A549 (cell line): ENCODE measurements around the gene RNF39. TPM values are rescaled to one million over a fixed set of nuclear protein-coding genes. Genes with fewer than 3 reads are reported as not detected.

Source experiments
- ATAC-seq, 2 experiments: fragments of 200-7000 bp in 1 of 2; fragments of >200 bp in 1 of 2; cut with Nextera tagmentation in 1 of 2; cut with Tn5 transposase in 1 of 2; 3 replicates each; pipeline versions ENCODE4 v1.8.0 to v1.9.1; 2018 to 2020; ENCODE audit warnings: mild to moderate bottlenecking in 1 of 2, moderate library complexity in 1 of 2
- CTCF ChIA-PET: fragments of 300-600 bp; sonication (Branson Sonifier 250); formaldehyde crosslinking; extraction: SDS; loops from one replicate; lab custom pipeline; 2021; ENCODE audit warnings: antibody characterized with exemption, inconsistent platforms; lab: Yijun Ruan, JAX
- POLR2A ChIA-PET: fragments of 350-600 bp; formaldehyde crosslinking; extraction: SDS; loops from one replicate; lab custom pipeline; 2021; ENCODE audit warnings: antibody characterized with exemption, inconsistent platforms; lab: Yijun Ruan, JAX
- DNase-seq, 2 experiments: peaks; one replicate each; pipeline versions ENCODE4 v3.0.0 to v3.0.0-alpha.2; 2011 to 2016; ENCODE audit warnings: low read depth in 1 of 2, low spot score in 1 of 2
- FAIRE-seq: peaks from 2 replicates; lab custom pipeline; 2011; peaks lifted over from hg19 to GRCh38; lab: Jason Lieb, UNC
- H3K27ac ChIP-seq, 2 experiments: fragments of >200 bp; sonication (Bioruptor Twin); formaldehyde crosslinking; 3 replicates each; pipeline ENCODE4 v1.5.1; 2016 to 2017
- H3K4me1 ChIP-seq: fragments of >200 bp; sonication (Bioruptor Twin); formaldehyde crosslinking; 3 replicates; pipeline ENCODE4 v1.6.1; 2016
- H3K4me2 ChIP-seq: fragments of >200 bp; sonication (Bioruptor Twin); formaldehyde crosslinking; 3 replicates; pipeline ENCODE4 v1.6.1; 2016
- H3K4me3 ChIP-seq: fragments of >200 bp; sonication (Bioruptor Twin); formaldehyde crosslinking; 3 replicates; pipeline ENCODE4 v1.5.1; 2016
- H3K9me3 ChIP-seq: fragments of >200 bp; sonication (Bioruptor Twin); formaldehyde crosslinking; 3 replicates; pipeline ENCODE4 v1.6.1; 2016
- BHLHE40 ChIP-seq: IDR thresholded peaks from 2 replicates; pipeline ENCODE4 v1.6.1; 2012; ENCODE audit warnings: low read depth, low read length, inconsistent platforms
- CEBPB ChIP-seq, 2 experiments: fragments of >200 bp in 1 of 2; sonication (Bioruptor Twin) in 1 of 2; formaldehyde crosslinking in 1 of 2; IDR thresholded peaks; 2 replicates each; pipeline ENCODE4 v1.6.1; 2012 to 2016
- FOSB ChIP-seq: fragments of 250-450 bp; sonication (Bioruptor Pico); IDR thresholded peaks from 2 replicates; pipeline ENCODE4 v1.5.0; 2020; ENCODE audit warnings: mild to moderate bottlenecking, moderate library complexity
- HOXB13 ChIP-seq: fragments of 250-450 bp; sonication (Bioruptor Pico); IDR thresholded peaks from 2 replicates; pipeline ENCODE4 v1.5.0; 2020; ENCODE audit warnings: low read depth, mild to moderate bottlenecking, moderate library complexity
- MYC ChIP-seq: IDR thresholded peaks from 2 replicates; pipeline ENCODE4 v1.6.1; 2012; ENCODE audit warnings: mild to moderate bottlenecking, inconsistent platforms, low read length, improper control_type of control experiment, borderline replicate concordance
- NPAS2 ChIP-seq: fragments of 250-450 bp; sonication (Bioruptor Pico); IDR thresholded peaks from 2 replicates; pipeline ENCODE4 v1.8.0; 2022; ENCODE audit warnings: mild to moderate bottlenecking, moderate library complexity, borderline replicate concordance
- POLR2AphosphoS2 ChIP-seq: conservative IDR thresholded peaks from 2 replicates; pipeline ENCODE4 v1.6.1; 2012; ENCODE audit warnings: low read length, improper control_type of control experiment, inconsistent platforms
- RNF2 ChIP-seq: fragments of 200-600 bp; sonication (generic); IDR thresholded peaks from 2 replicates; pipeline ENCODE4 v1.6.1; 2016; ENCODE audit warnings: low read depth, mild to moderate bottlenecking, antibody characterized with exemption, moderate library complexity, borderline replicate concordance
- SREBF2 ChIP-seq: fragments of 450-650 bp; IDR thresholded peaks from 2 replicates; pipeline ENCODE4 v1.6.1; 2014; ENCODE audit warnings: mild to moderate bottlenecking, moderate library complexity
- TP53 ChIP-seq: fragments of 250-450 bp; sonication (Bioruptor Pico); IDR thresholded peaks from 2 replicates; pipeline ENCODE4 v1.5.0; 2021; ENCODE audit warnings: mild to moderate bottlenecking, moderate library complexity
- ZSCAN20 ChIP-seq: fragments of 250-450 bp; sonication (Bioruptor Pico); IDR thresholded peaks from 2 replicates; pipeline ENCODE4 v1.8.0; 2022; ENCODE audit warnings: mild to moderate bottlenecking, moderate library complexity
- WGBS: methylation state at CpG from one replicate; pipeline ENCODE4 v1.1.6; 2017; ENCODE audit errors: missing lambda C conversion rate; 5-methylcytosine and 5-hydroxymethylcytosine counted together
- polyA plus RNA-seq, 4 experiments: library from polyadenylated mRNA; depleted of rRNA in 3 of 4; stranded (reverse); fragments of >200 nt; fragmentation: RNase III in 1 of 4; extraction: RNeasy Plus Mini Kit Qiagen cat#74134 plus additional on column Dnase treatment in 1 of 4; gene quantifications; 2 replicates in 3 of 4; 3 replicates in 1 of 4; pipeline ENCODE4 v1.2.3, GENCODE V29; 2011 to 2017
- TF ChIP-seq, protein P1 (sequence below): IDR thresholded peaks from 2 replicates; pipeline ENCODE4 v1.6.1; 2012
- TF ChIP-seq, protein P2 (sequence below): fragments of 450-650 bp; IDR thresholded peaks from 2 replicates; pipeline ENCODE4 v1.6.1; 2014; ENCODE audit warnings: antibody characterized with exemption
- TF ChIP-seq, protein P3 (sequence below): fragments of >200 bp; sonication (Bioruptor Twin); formaldehyde crosslinking; IDR thresholded peaks from 3 replicates; pipeline ENCODE4 v1.5.1; 2016
- TF ChIP-seq, protein P4 (sequence below): IDR thresholded peaks from 2 replicates; pipeline ENCODE4 v1.6.1; 2012
- TF ChIP-seq, protein P5 (sequence below): fragments of >200 bp; sonication (Bioruptor Twin); formaldehyde crosslinking; IDR thresholded peaks from 3 replicates; pipeline ENCODE4 v1.6.1; 2016

Gene RNF39
- polyA plus RNA-seq, 2 of the 4 experiments (the other 2 are of a cell fraction): not detected

DNA sequence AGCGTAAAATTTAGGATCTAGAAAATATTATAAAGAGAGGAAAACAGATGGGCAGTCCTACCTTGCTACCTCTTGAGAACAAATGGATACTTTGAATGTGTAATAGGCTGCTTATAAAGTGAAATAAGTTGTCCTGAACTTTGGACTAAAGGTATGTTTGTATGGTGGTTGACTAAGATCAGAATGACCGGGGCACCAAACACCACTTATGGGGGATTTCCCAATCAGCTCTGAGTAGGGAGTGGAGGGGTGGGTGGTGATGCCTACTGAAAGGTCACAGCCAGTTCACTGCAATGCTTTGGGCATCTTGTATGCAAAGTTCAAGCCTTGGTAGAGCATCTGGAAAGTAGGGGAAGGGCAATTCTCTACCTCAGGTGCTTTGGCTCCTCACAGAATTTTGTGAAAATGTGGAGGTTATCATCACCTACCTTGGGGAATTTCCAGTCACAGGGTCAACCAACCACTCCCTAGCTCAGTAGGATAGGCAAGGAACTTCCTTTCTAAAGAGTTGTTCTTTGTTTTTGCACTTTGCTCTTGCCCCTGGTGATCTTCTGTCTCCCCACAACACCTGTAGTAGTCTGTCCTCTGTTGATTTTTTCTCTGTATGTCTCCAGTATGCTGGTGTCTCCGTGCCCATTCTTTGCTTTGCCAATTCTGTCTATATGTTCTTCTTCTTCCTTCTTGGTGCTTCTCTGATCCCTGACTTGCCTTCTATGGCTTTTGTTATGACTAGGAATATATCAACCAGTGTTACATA lies 37.6 kb upstream of the RNF39 start, which contains the start of gene TRIM31:
Gene TRIM31 (minus strand): TSS at position 88 of the 757 bp plus-strand sequence. CDS start 285 bp downstream, outside the sequence.
- Histone ChIP-seq H3K4me3 (peak within 1 kb of the TSS; percentile 17; the same call in 2 of the 3 replicates), H3K4me1 (peaks cover 29% of the 10 kb centered on the region), H3K27ac (peak within 1 kb of the TSS; percentile 58 to 73), H3K9me3 (no peaks in the 10 kb centered on the region), H3K4me2 (peak within 1 kb of the TSS; percentile 79)
- TF ChIP-seq, protein P1, sequence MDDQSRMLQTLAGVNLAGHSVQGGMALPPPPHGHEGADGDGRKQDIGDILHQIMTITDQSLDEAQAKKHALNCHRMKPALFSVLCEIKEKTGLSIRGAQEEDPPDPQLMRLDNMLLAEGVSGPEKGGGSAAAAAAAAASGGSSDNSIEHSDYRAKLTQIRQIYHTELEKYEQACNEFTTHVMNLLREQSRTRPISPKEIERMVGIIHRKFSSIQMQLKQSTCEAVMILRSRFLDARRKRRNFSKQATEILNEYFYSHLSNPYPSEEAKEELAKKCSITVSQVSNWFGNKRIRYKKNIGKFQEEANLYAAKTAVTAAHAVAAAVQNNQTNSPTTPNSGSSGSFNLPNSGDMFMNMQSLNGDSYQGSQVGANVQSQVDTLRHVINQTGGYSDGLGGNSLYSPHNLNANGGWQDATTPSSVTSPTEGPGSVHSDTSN: no peak
- TF ChIP-seq CEBPB (IDR thresholded peaks at IDR 0.05): 0 out of 4 replicates have a peak, but pooled peaks of 1 of the 2 experiments have one; percentile 29
- peak in 1 of 2 experiments; percentile 37 for DNase-seq
- WGBS: 37% methylated on average over 3 of the region's 3 CpGs
- CTCF ChIA-PET: interaction anchor here (3.6 to 16.7 kb wide), 2 partner anchors 10 to 17 kb away, joined by 21 to 353 read pairs; partner anchors contain the start of gene TRIM40
- FAIRE-seq: no peak
- POLR2A ChIA-PET: no interaction called here
- ATAC-seq: peak; percentile 54 to 85; a peak in 5 of 6 replicates

GRCh38 chr6:30112402-30112994 lies 36.9 kb upstream of the RNF39 start:
- no peak for DNase-seq
- Histone ChIP-seq H3K9me3 (no peaks in the 10 kb centered on the region), H3K27ac (peak overlapping the region; percentile 48 to 73; a peak in 5 of 6 replicates), H3K4me1 (peaks cover 33% of the 10 kb centered on the region), H3K4me2 (peak overlapping the region; percentile 79), H3K4me3 (peak overlapping the region; percentile 17; the same call in 2 of the 3 replicates)
- WGBS: 54% methylated on average over 10 of the region's 10 CpGs
- TF ChIP-seq RNF2 (no peak), TP53 (CRISPR knock-in tag) (no peak), HOXB13 (CRISPR knock-in tag) (no peak)
- TF ChIP-seq, protein P2, sequence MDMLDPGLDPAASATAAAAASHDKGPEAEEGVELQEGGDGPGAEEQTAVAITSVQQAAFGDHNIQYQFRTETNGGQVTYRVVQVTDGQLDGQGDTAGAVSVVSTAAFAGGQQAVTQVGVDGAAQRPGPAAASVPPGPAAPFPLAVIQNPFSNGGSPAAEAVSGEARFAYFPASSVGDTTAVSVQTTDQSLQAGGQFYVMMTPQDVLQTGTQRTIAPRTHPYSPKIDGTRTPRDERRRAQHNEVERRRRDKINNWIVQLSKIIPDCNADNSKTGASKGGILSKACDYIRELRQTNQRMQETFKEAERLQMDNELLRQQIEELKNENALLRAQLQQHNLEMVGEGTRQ: no peak
- TF ChIP-seq, protein P3, sequence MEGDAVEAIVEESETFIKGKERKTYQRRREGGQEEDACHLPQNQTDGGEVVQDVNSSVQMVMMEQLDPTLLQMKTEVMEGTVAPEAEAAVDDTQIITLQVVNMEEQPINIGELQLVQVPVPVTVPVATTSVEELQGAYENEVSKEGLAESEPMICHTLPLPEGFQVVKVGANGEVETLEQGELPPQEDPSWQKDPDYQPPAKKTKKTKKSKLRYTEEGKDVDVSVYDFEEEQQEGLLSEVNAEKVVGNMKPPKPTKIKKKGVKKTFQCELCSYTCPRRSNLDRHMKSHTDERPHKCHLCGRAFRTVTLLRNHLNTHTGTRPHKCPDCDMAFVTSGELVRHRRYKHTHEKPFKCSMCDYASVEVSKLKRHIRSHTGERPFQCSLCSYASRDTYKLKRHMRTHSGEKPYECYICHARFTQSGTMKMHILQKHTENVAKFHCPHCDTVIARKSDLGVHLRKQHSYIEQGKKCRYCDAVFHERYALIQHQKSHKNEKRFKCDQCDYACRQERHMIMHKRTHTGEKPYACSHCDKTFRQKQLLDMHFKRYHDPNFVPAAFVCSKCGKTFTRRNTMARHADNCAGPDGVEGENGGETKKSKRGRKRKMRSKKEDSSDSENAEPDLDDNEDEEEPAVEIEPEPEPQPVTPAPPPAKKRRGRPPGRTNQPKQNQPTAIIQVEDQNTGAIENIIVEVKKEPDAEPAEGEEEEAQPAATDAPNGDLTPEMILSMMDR: no peak
- TF ChIP-seq, protein P4, sequence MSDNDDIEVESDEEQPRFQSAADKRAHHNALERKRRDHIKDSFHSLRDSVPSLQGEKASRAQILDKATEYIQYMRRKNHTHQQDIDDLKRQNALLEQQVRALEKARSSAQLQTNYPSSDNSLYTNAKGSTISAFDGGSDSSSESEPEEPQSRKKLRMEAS: no peak
- ChIA-PET CTCF (interaction anchor here (1.1 to 16.7 kb wide), 3 partner anchors 10 to 107 kb away, joined by 4 to 353 read pairs (median 21); partner anchors contain the start of gene TRIM40), POLR2A (no interaction called here)
- no peak for FAIRE-seq
- ATAC-seq: peak in 1 of 2 experiments; percentile 66; a peak in 4 of 6 replicates

DNA sequence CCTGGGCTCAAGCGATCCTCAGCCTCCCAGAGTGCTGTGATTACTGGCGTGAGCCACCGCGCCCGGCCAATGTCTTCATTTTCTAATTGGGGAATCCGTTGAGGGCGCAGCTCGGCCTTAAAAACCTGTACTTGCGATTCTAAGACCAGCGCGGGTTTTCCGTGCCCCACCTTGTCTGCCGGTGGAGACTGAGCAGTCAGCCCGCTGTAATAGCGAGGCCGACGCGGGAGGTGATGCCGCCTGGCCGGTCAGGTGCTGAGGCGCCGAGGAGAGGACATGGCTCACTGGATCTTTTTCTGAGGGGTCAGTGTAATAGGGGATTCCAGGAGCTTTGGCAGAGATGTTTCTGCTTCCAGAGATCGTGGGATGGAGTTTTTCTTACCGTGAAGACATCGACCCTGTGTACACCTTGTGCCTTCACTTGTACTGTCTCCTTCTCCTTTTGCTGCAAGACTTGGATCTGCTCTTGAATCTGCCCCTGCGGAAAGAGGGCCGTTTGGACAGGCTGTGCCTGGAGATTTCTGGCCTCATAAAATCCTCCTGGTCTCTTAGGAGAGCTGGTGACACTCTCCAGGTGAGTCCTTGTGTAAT lies 35.8 kb upstream of the RNF39 start:
- H3K4me2 ChIP-seq: peak overlapping the region; percentile 79; the same call in 1 of the 3 replicates
- POLR2A ChIA-PET: no interaction called here
- no peak for ATAC-seq
- TF ChIP-seq NPAS2 (CRISPR knock-in tag) (no peak), MYC (no peak), BHLHE40 (no peak), POLR2AphosphoS2 (no peak), FOSB (CRISPR knock-in tag) (no peak), ZSCAN20 (CRISPR knock-in tag) (no peak), SREBF2 (no peak)
- TF ChIP-seq, protein P5, sequence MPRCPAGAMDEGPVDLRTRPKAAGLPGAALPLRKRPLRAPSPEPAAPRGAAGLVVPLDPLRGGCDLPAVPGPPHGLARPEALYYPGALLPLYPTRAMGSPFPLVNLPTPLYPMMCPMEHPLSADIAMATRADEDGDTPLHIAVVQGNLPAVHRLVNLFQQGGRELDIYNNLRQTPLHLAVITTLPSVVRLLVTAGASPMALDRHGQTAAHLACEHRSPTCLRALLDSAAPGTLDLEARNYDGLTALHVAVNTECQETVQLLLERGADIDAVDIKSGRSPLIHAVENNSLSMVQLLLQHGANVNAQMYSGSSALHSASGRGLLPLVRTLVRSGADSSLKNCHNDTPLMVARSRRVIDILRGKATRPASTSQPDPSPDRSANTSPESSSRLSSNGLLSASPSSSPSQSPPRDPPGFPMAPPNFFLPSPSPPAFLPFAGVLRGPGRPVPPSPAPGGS: no peak
- TF ChIP-seq, all 56 proteins: peak for 0
- Histone ChIP-seq H3K27ac (no peak overlapping the region; a peak in 2 of 6 replicates), H3K9me3 (no peaks in the 10 kb centered on the region), H3K4me3 (no peak overlapping the region), H3K4me1 (peaks cover 35% of the 10 kb centered on the region)
- DNase-seq (no peak), FAIRE-seq (no peak)
- CTCF ChIA-PET: interaction anchor here (0.6 to 16.7 kb wide), 4 partner anchors 9 to 159 kb away, joined by 3 to 353 read pairs (median 12); partner anchors contain the start of gene TRIM40
- 87% methylated on average over 27 of the region's 27 CpGs for WGBS
